K562 (cell line): Measurements from ENCODE around the gene IRX2. TPM values are rescaled to one million over a fixed set of nuclear protein-coding genes. Genes with fewer than 3 reads are reported as not detected.

ENCODE experiments used
- ATAC-seq: fragments of 200-7000 bp; cut with Tn5 transposase; 3 replicates; pipeline ENCODE4 v1.9.1; 2020; ENCODE audit warnings: moderate library complexity
- BruUV-seq: library from RNA; stranded (reverse); fragments of 400-500 nt; replicated peaks from 2 replicates; lab custom pipeline; 2021; lab: Mats Ljungman, UMichigan
- CTCF ChIA-PET: fragments of 300-600 bp; formaldehyde crosslinking; extraction: SDS; loops from one replicate; lab custom pipeline; 2021; ENCODE audit warnings: low intra/inter-chr PET ratio; lab: Yijun Ruan, JAX
- POLR2A ChIA-PET: fragments of 300-600, 350-650 bp; sonication (Branson Sonifier 250); formaldehyde crosslinking; extraction: SDS; loops from one replicate; lab custom pipeline; 2021; ENCODE audit warnings: antibody characterized with exemption, inconsistent platforms; lab: Yijun Ruan, JAX
- DNase-seq, 4 experiments: peaks; one replicate each; pipeline versions ENCODE4 v3.0.0 to v3.0.0-alpha.2; 2011 to 2018; ENCODE audit warnings: low spot score in 3 of 4, mixed read lengths in 3 of 4; ENCODE audit errors: extremely low read depth in 1 of 4
- FAIRE-seq: peaks from 2 replicates; lab custom pipeline; 2011; peaks lifted over from hg19 to GRCh38; lab: Jason Lieb, UNC
- H2AFZ ChIP-seq: 2 replicates; pipeline ENCODE4 v1.6.0; 2011; ENCODE audit warnings: low read depth, low read length, control low read depth, inconsistent platforms
- H3K27ac ChIP-seq: fragments of 200-600 bp; 3 replicates; pipeline ENCODE4 v1.8.0; 2011; ENCODE audit warnings: low read depth, mild to moderate bottlenecking, control low read depth, inconsistent platforms, low read length, moderate library complexity, mixed read lengths; ENCODE audit errors: extremely low read depth
- H3K27me3 ChIP-seq, 2 experiments: fragments of 300-600 bp in 1 of 2; 2 replicates in 1 of 2; 3 replicates in 1 of 2; pipeline versions ENCODE4 v1.6.0 to v1.8.0; 2011; ENCODE audit warnings: inconsistent platforms in 2 of 2, low read length in 2 of 2, mild to moderate bottlenecking in 1 of 2, mixed read lengths in 1 of 2, moderate library complexity in 1 of 2; ENCODE audit not compliant: control insufficient read depth in 2 of 2, insufficient read depth in 2 of 2
- H3K36me3 ChIP-seq: fragments of 300-600 bp; 3 replicates; pipeline ENCODE4 v1.8.0; 2011; ENCODE audit warnings: mild to moderate bottlenecking, low read length, inconsistent platforms; ENCODE audit not compliant: control insufficient read depth, insufficient read depth
- H3K4me1 ChIP-seq, 2 experiments: fragments of 200-600 bp in 1 of 2; replicated peaks in 1 of 2; 2 replicates in 1 of 2; 3 replicates in 1 of 2; pipeline versions ENCODE4 v1.5.1 to v1.8.0; 2011; ENCODE audit warnings: inconsistent platforms in 2 of 2, low read length in 2 of 2, mild to moderate bottlenecking in 1 of 2, mixed read lengths in 1 of 2, moderate library complexity in 1 of 2; ENCODE audit not compliant: control insufficient read depth in 2 of 2, insufficient read depth in 2 of 2
- H3K4me2 ChIP-seq: 2 replicates; pipeline ENCODE4 v1.6.1; 2011; ENCODE audit warnings: low read length, control low read depth, inconsistent platforms, mixed read lengths; ENCODE audit not compliant: insufficient read depth
- H3K4me3 ChIP-seq: fragments of 200-600 bp; sonication (generic), shearing (Covaris generic); 2 replicates; pipeline ENCODE4 v1.5.1; 2016; ENCODE audit warnings: control low read depth, inconsistent platforms
- H3K79me2 ChIP-seq: fragments of 200-600 bp; 3 replicates; pipeline ENCODE4 v1.8.0; 2011; ENCODE audit warnings: low read length, inconsistent platforms; ENCODE audit not compliant: control insufficient read depth, insufficient read depth
- H3K9ac ChIP-seq, 2 experiments: 2 replicates each; pipeline versions ENCODE4 v1.6.0 to v1.6.1; 2011; ENCODE audit warnings: low read depth in 2 of 2, low read length in 2 of 2, control low read depth in 1 of 2, inconsistent platforms in 1 of 2, mild to moderate bottlenecking in 1 of 2, mixed read lengths in 1 of 2; ENCODE audit not compliant: insufficient read depth in 1 of 2
- H3K9me1 ChIP-seq: one replicate; pipeline ENCODE4 v1.6.0; 2011; ENCODE audit warnings: inconsistent platforms, mild to moderate bottlenecking, low read length, moderate library complexity; ENCODE audit not compliant: control insufficient read depth, insufficient read depth
- H3K9me3 ChIP-seq: replicated peaks from 2 replicates; pipeline ENCODE4 v1.5.1; 2011; ENCODE audit warnings: low read depth, low read length, inconsistent platforms; ENCODE audit not compliant: control insufficient read depth, insufficient read depth
- H4K20me1 ChIP-seq: replicated peaks from 2 replicates; pipeline ENCODE4 v1.6.1; 2011; ENCODE audit warnings: low read length, inconsistent platforms, mixed read lengths; ENCODE audit not compliant: control insufficient read depth, insufficient read depth
- CBX1 ChIP-seq: sonication (generic); IDR thresholded peaks from 2 replicates; pipeline ENCODE4 v1.6.1; 2016; ENCODE audit warnings: antibody characterized with exemption, low read depth, mild to moderate bottlenecking
- ELF1 ChIP-seq: fragments of 200-800 bp; sonication (Bioruptor generic); IDR thresholded peaks from 2 replicates; pipeline ENCODE4 v1.6.1; 2016; ENCODE audit warnings: missing genetic modification characterization, missing compliant biosample characterization
- MLLT1 ChIP-seq, 2 experiments: fragments of 450-650 bp; IDR thresholded peaks; 2 replicates each; pipeline ENCODE4 v1.6.1; 2016
- TAL1 ChIP-seq: fragments of 450-650 bp; IDR thresholded peaks from 2 replicates; pipeline ENCODE4 v1.6.1; 2016; ENCODE audit warnings: mild to moderate bottlenecking
- ZNF318 ChIP-seq, 2 experiments: fragments of 450-650 bp; IDR thresholded peaks; 2 replicates each; pipeline ENCODE4 v1.6.1; 2016; ENCODE audit warnings: mild to moderate bottlenecking in 2 of 2, borderline replicate concordance in 1 of 2, low read depth in 1 of 2, moderate library complexity in 1 of 2
- ZNF655 ChIP-seq: fragments of 250-450 bp; sonication (Bioruptor Pico); IDR thresholded peaks from 2 replicates; pipeline ENCODE4 v1.5.0; 2021
- ZNF76 ChIP-seq: fragments of 250-450 bp; sonication (Bioruptor Pico); IDR thresholded peaks from 2 replicates; pipeline ENCODE4 v1.4.0; 2020; ENCODE audit warnings: mild to moderate bottlenecking, moderate library complexity, borderline replicate concordance
- WGBS: fragments of 100-300 bp; shearing (Covaris generic); methylation state at CpG from one replicate; pipeline ENCODE4 v1.1.6; 2016; ENCODE audit warnings: low coverage, mixed read lengths; ENCODE audit not compliant: insufficient coverage; ENCODE audit errors: missing lambda C conversion rate; 5-methylcytosine and 5-hydroxymethylcytosine counted together
- in situ Hi-C: fragments of 300-500 bp; cut with MboI; formaldehyde crosslinking; loops from 4 replicates; pipeline ENCODE4 v1.15.0; 2018; ENCODE audit warnings: inconsistent platforms, mixed read lengths
- intact Hi-C: fragments of 100-400 bp; cut with micrococcal nuclease; formaldehyde crosslinking; loops from 2 replicates; pipeline ENCODE4 v1.14.2; 2022
- polyA plus RNA-seq, 8 experiments: library from polyadenylated mRNA; depleted of rRNA in 4 of 8; stranded (reverse) in 5 of 8; unstranded in 3 of 8; fragments of >200 nt; fragmentation: Nextera tagmentation in 2 of 8; fragmentation: Illumina TruSeq in 1 of 8; extraction: Ambion mirVana in 2 of 8; extraction: Trizol in 1 of 8; gene quantifications; 2 replicates each; pipeline versions ENCODE4 v1.2.1 to v1.2.3, GENCODE V29; 2011 to 2014; ENCODE audit warnings: inconsistent platforms in 1 of 8, missing spikeins in 1 of 8
- total RNA-seq, 7 experiments: library from RNA; depleted of rRNA in 6 of 7; stranded (reverse); fragments of >200 nt in 6 of 7; fragmentation: Illumina TruSeq in 2 of 7; extraction: Trizol in 2 of 7; gene quantifications; 2 replicates each; pipeline versions ENCODE4 v1.2.1 to v1.2.3, GENCODE V29; 2011 to 2021; ENCODE audit warnings: low replicate concordance in 1 of 7
- TF ChIP-seq, protein P1 (sequence below): fragments of 250-450 bp; sonication (Bioruptor Pico); IDR thresholded peaks from 2 replicates; pipeline ENCODE4 v1.8.0; 2021; ENCODE audit warnings: moderate library complexity, mild to moderate bottlenecking, inconsistent platforms

IRX2 gene
- total and polyA plus RNA-seq, 9 of the 15 experiments (the other 6 are each of a cell fraction or from before 2014, with no cell fraction given) = 0.13 TPM; not detected in 8

DNA sequence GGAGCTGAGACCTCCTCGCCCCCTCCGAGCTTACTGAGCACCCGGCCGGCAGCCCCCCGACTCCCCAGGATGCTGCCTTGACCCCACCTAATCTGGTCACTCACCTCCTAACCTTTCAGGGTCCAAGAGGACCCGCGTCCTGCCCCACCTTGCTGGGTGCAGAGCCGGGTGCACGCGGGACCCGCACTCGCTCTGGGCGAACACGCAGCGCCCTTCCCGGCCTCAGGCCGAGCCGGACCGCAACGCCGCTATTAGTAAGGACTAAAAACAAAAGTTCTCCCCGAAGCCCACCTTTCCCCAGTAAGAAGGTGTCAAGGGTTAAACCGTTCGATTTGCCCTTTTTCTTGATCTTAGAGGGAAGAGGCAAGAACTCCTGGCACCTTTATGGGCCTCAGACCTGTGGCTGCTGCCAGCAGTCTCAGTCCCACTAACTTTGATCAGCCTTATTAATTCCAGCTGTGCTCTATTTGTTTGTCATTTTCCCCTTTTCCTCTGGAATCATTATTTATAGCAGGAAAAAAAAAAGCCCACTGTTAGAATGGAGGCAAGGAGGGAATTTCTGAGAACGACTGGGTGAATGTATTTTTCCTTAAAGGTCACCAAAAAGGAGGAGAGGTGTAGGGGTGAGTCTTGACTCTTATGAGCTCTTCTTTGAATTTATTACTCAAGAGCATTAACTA, 10.5 kb downstream of the IRX2 start:
- in situ Hi-C loops = no loop called here
- no peak for TF ChIP-seq MLLT1 (IDR thresholded peaks at IDR 0.05)
- no peak for TF ChIP-seq TAL1
- TF ChIP-seq ELF1 (tag) = no peak
- TF ChIP-seq ZNF76 (CRISPR knock-in tag) = no peak
- TF ChIP-seq, protein P1, sequence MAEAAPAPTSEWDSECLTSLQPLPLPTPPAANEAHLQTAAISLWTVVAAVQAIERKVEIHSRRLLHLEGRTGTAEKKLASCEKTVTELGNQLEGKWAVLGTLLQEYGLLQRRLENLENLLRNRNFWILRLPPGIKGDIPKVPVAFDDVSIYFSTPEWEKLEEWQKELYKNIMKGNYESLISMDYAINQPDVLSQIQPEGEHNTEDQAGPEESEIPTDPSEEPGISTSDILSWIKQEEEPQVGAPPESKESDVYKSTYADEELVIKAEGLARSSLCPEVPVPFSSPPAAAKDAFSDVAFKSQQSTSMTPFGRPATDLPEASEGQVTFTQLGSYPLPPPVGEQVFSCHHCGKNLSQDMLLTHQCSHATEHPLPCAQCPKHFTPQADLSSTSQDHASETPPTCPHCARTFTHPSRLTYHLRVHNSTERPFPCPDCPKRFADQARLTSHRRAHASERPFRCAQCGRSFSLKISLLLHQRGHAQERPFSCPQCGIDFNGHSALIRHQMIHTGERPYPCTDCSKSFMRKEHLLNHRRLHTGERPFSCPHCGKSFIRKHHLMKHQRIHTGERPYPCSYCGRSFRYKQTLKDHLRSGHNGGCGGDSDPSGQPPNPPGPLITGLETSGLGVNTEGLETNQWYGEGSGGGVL = no peak
- no peak for TF ChIP-seq ZNF318 (IDR thresholded peaks at IDR 0.05; ENCODE audit: borderline replicate concordance in 1 of 2, low read depth in 1 of 2)
- TF ChIP-seq ZNF655 (CRISPR knock-in tag) = no peak
- no peak for TF ChIP-seq CBX1

More for the DNA sequence above, 10.5 kb downstream of the IRX2 start:
- Histone ChIP-seq H3K9me3 (no peaks in the 10 kb centered on the region), H3K9me1 (no peaks in the 10 kb centered on the region), H2AFZ (no peak overlapping the region), H3K4me1 (peaks cover 0 to 13% of the 10 kb centered on the region in 2 experiments; a peak in 1 of 5 replicates), H3K4me3 (no peak overlapping the region), H3K27ac (no peak overlapping the region), H3K79me2 (no peaks in the 10 kb centered on the region), H3K9ac (no peak overlapping the region), H3K4me2 (no peak overlapping the region), H3K27me3 (peaks cover 27 to 45% of the 10 kb centered on the region in 2 experiments), H4K20me1 (no peaks in the 10 kb centered on the region), H3K36me3 (no peaks in the 10 kb centered on the region)
- no TSS peak for BruUV-seq
- FAIRE-seq = no peak
- ChIA-PET CTCF (no interaction called here), POLR2A (no interaction called here)
- intact Hi-C loops = no loop called here
- no peak for ATAC-seq
- WGBS = 3% methylated on average over 23 of the region's 25 CpGs
- DNase-seq = no peak
